ENCODE measurements around the gene PAX2. TPM values are rescaled to one million over a fixed set of nuclear protein-coding genes. Genes with fewer than 3 reads are reported as not detected.

The PAX2 gene
- total RNA-seq, 4 donors from 2014 or later, result not detected

DNA sequence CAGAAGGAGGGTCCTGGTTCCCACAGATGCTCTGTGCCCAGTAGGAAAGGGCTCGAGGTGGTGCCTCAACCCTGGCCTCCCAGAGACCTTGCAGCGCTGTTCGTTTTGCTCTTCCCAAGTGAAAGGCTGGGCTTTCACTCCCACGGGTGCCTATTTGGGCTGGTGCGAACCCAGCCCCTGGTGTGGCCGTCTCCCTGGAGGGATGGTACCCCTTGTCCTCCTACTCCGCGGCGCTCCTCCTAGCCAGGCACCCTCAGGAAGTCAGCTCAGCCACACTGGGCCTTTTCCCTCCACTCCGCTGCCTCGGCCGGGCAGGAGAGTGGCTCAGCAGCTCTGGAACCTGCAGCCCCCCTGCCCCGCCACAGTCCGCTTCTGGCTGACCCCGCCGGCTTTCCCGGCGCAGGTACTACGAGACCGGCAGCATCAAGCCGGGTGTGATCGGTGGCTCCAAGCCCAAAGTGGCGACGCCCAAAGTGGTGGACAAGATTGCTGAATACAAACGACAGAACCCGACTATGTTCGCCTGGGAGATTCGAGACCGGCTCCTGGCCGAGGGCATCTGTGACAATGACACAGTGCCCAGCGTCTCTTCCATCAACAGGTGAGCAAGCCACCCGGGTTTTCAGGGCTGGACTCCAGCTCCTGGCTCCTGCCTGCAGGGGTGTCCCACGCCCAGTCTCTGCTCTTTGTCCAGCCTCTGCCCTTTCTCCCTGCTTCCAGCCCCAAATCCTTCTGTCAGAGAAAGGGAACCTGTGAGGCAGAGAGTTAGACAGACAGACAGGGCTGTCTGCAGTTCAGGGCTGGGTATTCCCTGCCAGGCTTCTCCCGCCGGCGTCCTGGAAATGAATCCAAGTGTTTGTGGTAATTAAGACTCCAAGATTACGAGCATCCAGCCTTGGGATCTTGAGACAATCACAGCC lies 5.2 kb downstream of the PAX2 start:
- Histone ChIP-seq H3K36me3 (no peaks in the 10 kb centered on the region), H3K4me3 (no peak overlapping the region), H3K4me1 (peaks cover 0 to 43% (median 18%) of the 10 kb centered on the region in 4 donors), H3K9me3 (no peaks in the 10 kb centered on the region), H3K27ac (no peak overlapping the region), H3K27me3 (peaks cover 0 to 98% of the 10 kb centered on the region in 2 donors)
- TF ChIP-seq EP300 (IDR thresholded peaks at IDR 0.05) (no peak), POLR2A (IDR thresholded peaks at IDR 0.05) (no peak)
- TF ChIP-seq, protein P1, sequence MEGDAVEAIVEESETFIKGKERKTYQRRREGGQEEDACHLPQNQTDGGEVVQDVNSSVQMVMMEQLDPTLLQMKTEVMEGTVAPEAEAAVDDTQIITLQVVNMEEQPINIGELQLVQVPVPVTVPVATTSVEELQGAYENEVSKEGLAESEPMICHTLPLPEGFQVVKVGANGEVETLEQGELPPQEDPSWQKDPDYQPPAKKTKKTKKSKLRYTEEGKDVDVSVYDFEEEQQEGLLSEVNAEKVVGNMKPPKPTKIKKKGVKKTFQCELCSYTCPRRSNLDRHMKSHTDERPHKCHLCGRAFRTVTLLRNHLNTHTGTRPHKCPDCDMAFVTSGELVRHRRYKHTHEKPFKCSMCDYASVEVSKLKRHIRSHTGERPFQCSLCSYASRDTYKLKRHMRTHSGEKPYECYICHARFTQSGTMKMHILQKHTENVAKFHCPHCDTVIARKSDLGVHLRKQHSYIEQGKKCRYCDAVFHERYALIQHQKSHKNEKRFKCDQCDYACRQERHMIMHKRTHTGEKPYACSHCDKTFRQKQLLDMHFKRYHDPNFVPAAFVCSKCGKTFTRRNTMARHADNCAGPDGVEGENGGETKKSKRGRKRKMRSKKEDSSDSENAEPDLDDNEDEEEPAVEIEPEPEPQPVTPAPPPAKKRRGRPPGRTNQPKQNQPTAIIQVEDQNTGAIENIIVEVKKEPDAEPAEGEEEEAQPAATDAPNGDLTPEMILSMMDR (IDR thresholded peaks at IDR 0.05), result no peak
- WGBS, 2 donors, result 9 to 11% methylated on average over 17 to 36 of the region's 37 CpGs
- no peak for DNase-seq (ENCODE audit: low spot score in 2 of 2)

DNA sequence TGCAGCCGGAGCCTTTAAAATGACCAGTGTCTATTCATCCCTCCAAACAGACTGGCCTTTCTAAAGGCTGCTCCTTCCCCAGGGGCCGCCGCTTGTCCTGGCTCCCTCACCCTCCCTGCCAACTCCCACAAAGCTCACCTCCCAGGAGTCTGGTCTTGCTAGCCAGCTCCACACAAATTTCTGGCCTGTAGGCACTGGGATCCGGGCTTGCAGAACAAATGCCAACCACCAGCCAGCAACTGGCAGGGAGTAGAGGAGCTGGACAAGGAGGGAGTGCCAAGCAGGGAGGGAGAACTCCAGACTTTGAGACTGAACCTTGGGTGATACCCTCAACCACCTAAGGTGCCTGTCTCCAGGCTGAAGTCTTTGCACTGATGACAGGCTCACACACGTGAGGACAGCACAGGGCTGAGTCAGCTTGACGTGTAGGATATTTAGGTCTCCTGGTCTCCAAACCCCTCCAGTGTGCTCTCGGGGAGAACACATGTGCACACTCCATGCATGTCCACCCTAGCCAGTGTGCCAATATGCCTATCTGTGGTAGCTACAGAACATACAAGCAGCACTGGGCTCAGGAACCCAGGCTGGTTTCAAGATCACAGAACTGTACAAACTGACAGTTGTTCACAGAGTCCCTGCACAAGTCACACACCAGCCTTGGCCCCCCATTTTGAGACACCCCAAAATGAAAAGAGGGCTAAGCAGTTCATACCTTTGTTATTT lies 6.0 kb downstream of the PAX2 start:
- Histone ChIP-seq H3K4me3 (no peak overlapping the region), H3K27ac (no peak overlapping the region), H3K4me1 (peaks cover 0 to 35% (median 11%) of the 10 kb centered on the region in 4 donors), H3K9me3 (no peaks in the 10 kb centered on the region), H3K27me3 (peaks cover 0 to 98% of the 10 kb centered on the region in 2 donors), H3K36me3 (no peaks in the 10 kb centered on the region)
- no peak for DNase-seq (ENCODE audit: low spot score in 2 of 2)
- TF ChIP-seq POLR2A (IDR thresholded peaks at IDR 0.05) (no peak), EP300 (IDR thresholded peaks at IDR 0.05) (no peak)
- TF ChIP-seq, protein P1 (IDR thresholded peaks at IDR 0.05), result no peak
- 33 to 43% methylated on average over 6 to 7 of the region's 7 CpGs for WGBS, 2 donors

DNA sequence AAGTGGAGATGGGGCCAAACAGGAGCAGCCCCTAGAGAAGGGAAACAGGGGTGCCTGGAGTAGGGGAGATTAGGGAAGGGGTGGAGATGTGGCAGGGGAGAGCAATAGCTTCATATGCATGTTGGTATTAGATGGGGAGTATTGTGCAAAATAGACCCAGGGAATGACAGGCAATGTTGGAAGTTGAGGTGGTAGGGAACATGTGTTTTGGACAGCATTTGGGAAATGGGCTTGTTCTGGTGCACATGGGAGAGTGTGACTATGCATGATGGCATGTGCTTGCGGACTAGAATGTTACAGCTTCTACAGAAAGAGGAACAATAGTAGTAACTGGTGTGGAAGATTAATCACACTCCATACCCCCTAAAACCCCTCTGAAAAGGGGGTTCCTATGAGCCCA lies 10.4 kb downstream of the PAX2 start:
- Histone ChIP-seq H3K27me3 (peaks cover 0 to 93% of the 10 kb centered on the region in 2 donors), H3K36me3 (no peaks in the 10 kb centered on the region), H3K4me3 (no peak overlapping the region), H3K27ac (no peak overlapping the region), H3K9me3 (no peaks in the 10 kb centered on the region), H3K4me1 (no peaks in the 10 kb centered on the region)
- TF ChIP-seq EP300 (IDR thresholded peaks at IDR 0.05), result no peak
- TF ChIP-seq POLR2A (IDR thresholded peaks at IDR 0.05), result no peak
- TF ChIP-seq, protein P1 (IDR thresholded peaks at IDR 0.05), result no peak
- no peak for DNase-seq (ENCODE audit: low spot score in 2 of 2)
- 92 to 96% methylated on average over 1 of the region's 1 CpG for WGBS, 2 donors

DNA sequence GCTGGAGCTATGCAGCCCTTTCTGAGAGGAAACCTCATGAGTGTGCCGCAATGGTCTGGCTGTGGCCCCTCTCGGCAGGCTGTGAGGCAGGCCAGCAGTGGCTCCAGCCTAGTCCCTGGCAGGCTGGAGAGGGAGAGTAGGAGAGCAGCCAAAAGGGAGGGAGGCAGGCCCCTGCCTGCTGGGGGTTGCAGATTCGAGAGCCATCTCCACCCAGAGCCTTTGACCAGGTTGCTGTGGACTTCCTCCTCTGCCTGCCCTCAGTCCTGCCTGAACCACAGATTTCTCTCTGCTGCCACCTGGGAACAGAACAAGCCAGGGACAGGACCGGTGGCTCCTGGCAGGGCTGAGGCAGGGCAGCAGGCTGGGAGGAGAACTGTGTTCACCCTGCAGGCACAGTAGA lies 13.9 kb downstream of the PAX2 start:
- no peaks in the 10 kb centered on the region for H3K36me3 ChIP-seq
- no peak overlapping the region for H3K4me3 ChIP-seq
- DNase-seq (ENCODE audit: low spot score in 2 of 2), result no peak
- TF ChIP-seq, protein P1 (IDR thresholded peaks at IDR 0.05), result no peak
- TF ChIP-seq POLR2A (IDR thresholded peaks at IDR 0.05) (no peak), EP300 (IDR thresholded peaks at IDR 0.05) (no peak)
- WGBS, 2 donors, result 45 to 59% methylated on average over 4 of the region's 4 CpGs
- peaks cover 0 to 83% of the 10 kb centered on the region in 2 donors for H3K27me3 ChIP-seq
- H3K4me1 ChIP-seq, result no peaks in the 10 kb centered on the region
- no peaks in the 10 kb centered on the region for H3K9me3 ChIP-seq
- H3K27ac ChIP-seq, result no peak overlapping the region

DNA sequence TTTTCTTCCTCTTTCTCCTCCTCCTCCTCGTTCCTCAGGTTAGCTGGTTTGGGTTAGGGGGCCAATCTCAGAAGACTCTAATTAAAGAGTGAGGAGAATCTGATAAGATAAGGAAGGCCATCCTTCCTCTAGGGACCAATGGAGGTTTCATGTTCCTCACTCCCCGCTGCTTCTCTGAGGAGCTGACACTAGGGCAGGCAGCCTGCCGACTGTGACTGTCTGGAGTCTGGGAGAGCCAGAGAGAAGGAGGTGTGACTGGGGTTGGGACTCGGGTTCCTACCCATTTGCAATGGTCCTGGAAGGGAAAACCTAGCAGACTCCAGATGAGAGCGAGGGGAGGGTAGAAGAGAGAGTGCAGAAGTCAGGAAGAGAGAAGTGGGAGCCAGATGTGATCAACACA lies 15.3 kb downstream of the PAX2 start:
- no peak for DNase-seq (ENCODE audit: low spot score in 2 of 2)
- TF ChIP-seq, protein P1 (IDR thresholded peaks at IDR 0.05), result no peak
- TF ChIP-seq EP300 (IDR thresholded peaks at IDR 0.05) (no peak), POLR2A (IDR thresholded peaks at IDR 0.05) (no peak)
- 40 to 43% methylated on average over 5 of the region's 5 CpGs for WGBS, 2 donors
- no peaks in the 10 kb centered on the region for H3K36me3 ChIP-seq
- H3K9me3 ChIP-seq, result no peaks in the 10 kb centered on the region
- no peak overlapping the region for H3K27ac ChIP-seq
- peaks cover 0 to 76% of the 10 kb centered on the region in 2 donors for H3K27me3 ChIP-seq
- no peak overlapping the region for H3K4me3 ChIP-seq
- H3K4me1 ChIP-seq, result no peaks in the 10 kb centered on the region
